Epithelial cell of proximal tubule (primary cell): ENCODE results near the gene ACOXL. TPM values are rescaled to one million over a fixed set of nuclear protein-coding genes. Genes with fewer than 3 reads are reported as not detected.

Experiments used
- DNase-seq: peaks from one replicate; pipeline ENCODE4 v3.0.0-alpha.2; 2011; ENCODE audit warnings: low read depth
- H3K4me3 ChIP-seq: 2 replicates; pipeline ENCODE4 v1.5.1; 2011; ENCODE audit warnings: low read depth, mild to moderate bottlenecking, low read length
- CTCF ChIP-seq: conservative IDR thresholded peaks from 2 replicates; pipeline ENCODE4 v1.5.1; 2012; ENCODE audit warnings: low read depth, mild to moderate bottlenecking, low read length
- total RNA-seq: library from RNA; depleted of rRNA; stranded (reverse); fragments of >200 nt; gene quantifications from 2 replicates; pipeline ENCODE4 v1.2.3, GENCODE V29; 2015

ACOXL gene
- total RNA-seq, 1 donor from 2014 or later = 0.06 TPM

GRCh38 chr2:111113838-111114237, 381.5 kb downstream of the ACOXL start:
- no peak for TF ChIP-seq CTCF

GRCh38 chr2:111116011-111116746, 383.8 kb downstream of the ACOXL start:
- TF ChIP-seq CTCF = no peak
- no peak overlapping the region for H3K4me3 ChIP-seq
- DNase-seq = no peak

More at GRCh38 chr2:111113838-111114237, 381.5 kb downstream of the ACOXL start:
- DNase-seq = no peak
- H3K4me3 ChIP-seq = no peak overlapping the region

GRCh38 chr2:111116843-111117597, 384.6 kb downstream of the ACOXL start:
- H3K4me3 ChIP-seq = peak overlapping the region; percentile 54
- DNase-seq = no peak
- TF ChIP-seq CTCF = peak; percentile 95

GRCh38 chr2:111117598-111118480, 385.5 kb downstream of the ACOXL start:
- no peak for TF ChIP-seq CTCF
- peak overlapping the region; percentile 54 for H3K4me3 ChIP-seq
- no peak for DNase-seq

GRCh38 chr2:111118481-111118980, 386.2 kb downstream of the ACOXL start:
- no peak for DNase-seq
- TF ChIP-seq CTCF = no peak
- no peak overlapping the region for H3K4me3 ChIP-seq

- no peak for TF ChIP-seq CTCF
- peak overlapping the region; percentile 6 for H3K4me3 ChIP-seq
These were observed 386.8 kb downstream of the ACOXL start for GRCh38 chr2:111118981-111119821.

More at GRCh38 chr2:111118981-111119821, 386.8 kb downstream of the ACOXL start:
- DNase-seq = no peak
